ENCODE measurements around the gene PRKCA.

The PRKCA gene

GRCh38 chr17:66523378-66524200 lies 221.2 kb downstream of the PRKCA start:
- peak in 1 of 10 donors; percentile 33 for DNase-seq
- intact Hi-C loops (cut with DNase I) = no loop called here

DNA sequence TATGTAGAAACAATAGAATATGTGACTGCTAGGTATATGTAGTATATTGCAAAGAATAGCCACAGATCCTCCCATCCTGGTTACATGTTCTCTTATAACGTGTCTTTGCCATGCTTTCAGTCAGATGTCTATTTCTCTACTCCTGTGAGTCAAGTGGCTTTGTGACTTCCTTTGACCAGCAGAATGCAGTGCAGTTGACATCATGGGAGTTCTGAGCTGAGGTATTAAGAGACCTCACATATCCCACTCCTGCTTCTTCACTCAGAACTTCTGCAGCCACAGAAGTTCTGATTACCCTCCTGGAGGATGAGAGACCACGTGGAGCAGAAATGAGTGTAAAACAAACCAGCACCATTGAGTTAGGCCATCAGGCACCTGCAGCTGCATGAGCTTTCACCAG lies 222.5 kb downstream of the PRKCA start:
- DNase-seq = no peak
- intact Hi-C loops (cut with DNase I) = no loop called here

DNA sequence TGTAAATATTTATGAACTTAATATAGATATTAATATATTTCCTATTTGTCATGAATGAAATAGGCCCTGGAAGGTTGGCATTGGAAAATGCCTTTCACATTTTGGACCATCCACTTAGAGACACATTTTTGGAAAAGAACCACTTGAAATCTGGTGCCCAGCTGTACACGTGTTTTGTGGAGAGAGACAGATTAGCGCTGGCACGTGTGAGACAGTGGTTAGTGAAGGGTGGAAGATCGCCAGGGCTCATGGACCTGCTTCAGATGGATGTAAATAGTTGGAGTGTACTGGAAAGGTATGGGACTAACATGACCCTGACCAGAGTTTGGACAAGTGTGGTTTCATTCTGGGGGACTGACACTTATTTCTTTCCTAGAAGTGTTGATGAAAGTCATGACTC lies 222.9 kb downstream of the PRKCA start:
- intact Hi-C loops (cut with DNase I) = no loop called here
- DNase-seq = no peak

DNA sequence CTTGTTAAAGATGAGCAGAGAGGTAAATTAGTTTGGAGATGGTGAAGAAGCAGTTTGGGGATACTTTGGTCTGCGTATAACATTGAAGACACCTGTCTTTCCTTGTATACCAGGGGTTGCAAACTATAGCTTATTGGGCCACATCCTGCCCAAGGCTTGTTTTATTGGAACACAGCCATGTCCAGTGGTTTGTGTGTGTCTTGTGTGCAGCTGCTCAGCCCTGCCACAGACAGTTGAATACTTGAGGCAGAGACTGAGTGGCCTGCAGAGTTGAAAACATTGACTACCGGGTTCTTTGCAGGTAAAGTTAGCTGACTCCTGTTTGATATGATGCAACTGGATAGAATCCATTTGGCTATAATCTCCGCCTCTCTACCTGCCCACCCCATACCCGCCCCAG lies 224.4 kb downstream of the PRKCA start:
- DNase-seq = peak in 1 of 10 donors; percentile 38
- intact Hi-C loops (cut with DNase I) = no loop called here

- intact Hi-C loops (cut with DNase I) = no loop called here
These were observed 224.9 kb downstream of the PRKCA start for GRCh38 chr17:66527335-66527734.

DNA sequence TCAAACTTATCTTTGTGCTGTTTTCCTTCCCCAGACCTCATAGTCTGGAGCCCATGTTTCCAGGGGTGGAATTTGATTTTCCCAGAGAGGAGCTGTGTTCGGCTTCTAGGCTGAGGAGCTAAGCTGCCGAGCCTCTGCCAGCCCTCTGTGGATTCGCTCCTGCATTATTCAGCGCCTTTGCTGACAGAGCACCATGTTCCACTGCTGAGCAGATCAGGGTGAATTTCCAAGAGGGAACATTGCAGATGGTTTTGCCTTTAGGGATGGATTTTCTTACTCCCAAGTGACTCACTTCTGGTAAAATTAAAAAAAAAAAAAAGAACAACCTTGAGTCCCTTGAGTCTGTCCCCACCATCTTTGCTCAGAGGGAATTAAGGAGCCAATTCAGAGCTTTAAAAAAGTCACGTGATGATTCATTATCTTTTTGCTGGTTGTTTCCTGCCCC lies 229.5 kb downstream of the PRKCA start:
- DNase-seq = peak in 6 of 10 donors; percentile 42 to 94 (median 80)
- intact Hi-C loops (cut with DNase I) = no loop called here

More at GRCh38 chr17:66527335-66527734, 224.9 kb downstream of the PRKCA start:
- peak in 6 of 10 donors; percentile 52 to 95 (median 61) for DNase-seq

DNA sequence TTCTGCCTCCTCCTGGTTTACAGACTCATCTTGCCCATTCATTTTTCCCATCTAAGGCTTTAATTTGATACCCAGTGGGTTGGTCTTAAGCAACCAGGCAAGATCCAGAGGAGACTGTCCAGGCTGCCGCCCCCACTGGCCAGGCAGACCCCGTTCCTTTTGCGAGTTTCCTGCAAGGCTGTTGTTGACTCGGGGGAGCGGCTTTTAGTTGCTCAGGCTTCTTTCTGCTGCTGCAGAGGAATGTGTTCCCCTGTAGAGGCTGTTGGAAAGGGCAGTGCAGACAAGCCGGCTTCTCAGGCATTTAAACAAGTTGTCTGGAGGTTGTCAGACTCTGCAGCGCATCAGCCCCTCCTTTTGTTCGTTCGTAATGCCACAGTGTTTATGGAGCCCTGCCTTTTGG lies 231.2 kb downstream of the PRKCA start:
- DNase-seq = peak in 6 of 10 donors; percentile 26 to 88 (median 42)
- intact Hi-C loops (cut with DNase I) = no loop called here

DNA sequence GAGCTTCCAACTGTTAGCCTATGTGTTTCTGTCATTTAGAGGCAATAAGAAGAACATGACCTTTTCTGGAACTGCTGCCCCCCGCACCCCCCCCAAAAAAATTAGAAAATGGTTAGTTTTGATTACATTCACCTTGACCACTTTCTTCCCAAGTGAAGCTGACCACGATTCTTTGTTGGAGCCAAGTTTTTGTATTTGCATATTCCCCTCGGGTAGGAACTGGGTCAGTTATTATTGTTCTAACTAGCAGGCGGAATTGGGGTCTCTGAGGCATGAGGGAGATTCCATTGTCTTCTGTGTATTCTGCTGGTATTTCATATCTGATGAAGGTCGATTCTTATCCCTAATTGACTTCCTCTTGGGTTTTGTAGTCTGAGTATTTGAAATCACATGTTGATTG lies 231.6 kb downstream of the PRKCA start:
- intact Hi-C loops (cut with DNase I) = no loop called here
- no peak for DNase-seq

DNA sequence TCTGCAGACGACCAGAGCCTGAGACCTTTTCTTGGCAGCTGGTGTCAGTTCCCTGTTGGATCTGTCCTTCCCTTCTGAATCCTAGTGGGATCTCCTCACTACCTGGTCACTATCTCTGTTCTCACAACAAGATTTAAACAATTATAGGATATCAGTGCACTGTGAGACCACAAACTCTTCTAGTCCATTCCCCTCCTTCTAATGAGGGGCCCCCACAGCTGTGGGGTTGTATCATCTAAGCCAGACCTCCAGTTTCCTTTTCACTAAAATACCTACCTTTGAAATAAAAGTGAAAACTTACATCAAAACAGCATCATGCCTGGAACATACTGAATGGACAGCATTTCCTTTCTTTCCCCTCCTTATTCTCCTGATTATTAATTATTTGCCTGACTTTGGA lies 233.2 kb downstream of the PRKCA start:
- intact Hi-C loops (cut with DNase I) = no loop called here
- no peak for DNase-seq

DNA sequence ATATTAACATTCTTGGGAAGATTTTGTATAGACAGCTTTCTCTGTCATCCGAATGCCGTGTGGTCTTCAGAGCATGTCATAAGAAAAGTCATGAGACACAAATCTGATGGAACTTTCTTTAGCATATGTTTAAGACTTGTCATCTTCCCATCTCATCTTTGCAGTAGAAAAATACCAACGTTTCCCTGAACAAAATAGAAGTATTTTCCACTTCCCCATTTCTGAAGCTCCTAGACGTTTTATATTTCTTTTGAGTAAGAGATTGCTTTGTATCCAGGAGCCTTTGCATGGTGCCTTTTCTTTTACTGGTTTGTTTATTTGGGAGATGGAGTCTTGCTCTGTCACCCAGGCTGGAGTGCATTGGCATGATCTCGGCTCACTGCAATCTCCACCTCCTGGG lies 235.1 kb downstream of the PRKCA start:
- no peak for DNase-seq
- intact Hi-C loops (cut with DNase I) = no loop called here

DNA sequence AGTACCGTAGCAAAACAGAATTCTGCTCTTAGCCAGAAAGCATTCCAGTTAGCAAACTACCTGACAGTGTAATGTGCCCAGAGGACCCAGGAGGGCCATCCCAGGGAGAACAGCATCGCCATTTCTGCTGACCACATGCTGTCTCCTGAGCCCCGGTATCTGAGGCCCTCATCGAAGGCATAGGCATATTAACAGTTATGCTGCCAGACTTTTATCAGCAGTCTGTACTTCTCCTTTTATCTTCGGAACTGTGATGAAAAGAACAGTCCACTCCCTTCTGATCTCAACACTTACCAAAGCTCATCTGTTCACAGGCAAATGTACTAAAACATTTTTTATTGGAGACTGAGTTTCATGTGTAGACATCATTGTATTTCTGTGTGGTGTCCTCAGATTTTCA lies 236.4 kb downstream of the PRKCA start:
- intact Hi-C loops (cut with DNase I) = no loop called here
- no peak for DNase-seq

GRCh38 chr17:66540131-66540781 lies 237.8 kb downstream of the PRKCA start:
- peak; percentile 74 to 97 (median 86) for DNase-seq

GRCh38 chr17:66541461-66542128 lies 239.2 kb downstream of the PRKCA start:
- peak in 4 of 10 donors; percentile 33 to 89 (median 64) for DNase-seq

More at GRCh38 chr17:66540131-66540781, 237.8 kb downstream of the PRKCA start:
- intact Hi-C loops (cut with DNase I) = loop anchor here (2.0 kb wide), 1 partner anchor 237 kb away; the partner anchor contains the start of gene PRKCA

DNA sequence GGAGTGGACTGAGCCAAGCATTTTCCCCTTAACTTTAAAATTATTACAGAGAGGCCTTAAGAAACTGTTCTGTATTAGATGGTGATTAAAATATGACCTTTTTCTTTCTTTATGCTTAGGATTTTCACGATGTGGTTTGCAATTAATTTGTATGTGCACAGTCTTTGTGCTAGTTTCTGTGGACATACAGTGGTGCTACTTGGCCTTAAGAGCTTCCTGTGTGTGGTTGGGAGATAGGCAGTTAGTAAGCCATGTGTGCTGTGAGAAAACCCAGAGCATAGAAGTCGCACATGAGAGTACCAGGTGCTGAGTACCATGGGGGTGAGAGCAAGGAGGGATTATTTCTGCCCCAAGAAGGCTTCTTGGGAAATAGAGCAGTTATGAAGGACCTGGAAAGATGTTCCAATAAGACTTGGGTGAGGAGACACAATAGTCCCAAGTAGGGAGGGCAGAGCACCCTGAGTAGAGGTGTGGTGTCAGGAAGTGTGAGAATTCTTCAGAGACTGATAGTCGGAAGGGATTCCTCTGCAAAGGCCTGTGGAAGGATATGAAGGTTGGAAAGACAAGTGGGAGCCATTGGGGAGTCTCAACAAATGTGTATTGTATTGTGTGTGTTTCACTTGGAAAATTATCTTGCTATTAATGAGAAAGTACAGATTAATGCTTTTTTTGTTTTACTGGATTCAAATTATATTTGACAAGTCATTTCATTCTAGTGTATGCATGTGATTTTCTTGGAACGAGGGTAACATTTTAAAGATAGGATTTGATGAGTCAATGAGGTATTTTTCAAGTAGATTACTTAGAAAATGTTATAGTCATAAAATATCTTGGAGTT lies 239.9 kb downstream of the PRKCA start:
- no peak for DNase-seq
- intact Hi-C loops (cut with DNase I) = no loop called here

More at GRCh38 chr17:66541461-66542128, 239.2 kb downstream of the PRKCA start:
- intact Hi-C loops (cut with DNase I) = loop anchor here (2.0 kb wide), 1 partner anchor 239 kb away; the partner anchor contains the start of gene PRKCA

DNA sequence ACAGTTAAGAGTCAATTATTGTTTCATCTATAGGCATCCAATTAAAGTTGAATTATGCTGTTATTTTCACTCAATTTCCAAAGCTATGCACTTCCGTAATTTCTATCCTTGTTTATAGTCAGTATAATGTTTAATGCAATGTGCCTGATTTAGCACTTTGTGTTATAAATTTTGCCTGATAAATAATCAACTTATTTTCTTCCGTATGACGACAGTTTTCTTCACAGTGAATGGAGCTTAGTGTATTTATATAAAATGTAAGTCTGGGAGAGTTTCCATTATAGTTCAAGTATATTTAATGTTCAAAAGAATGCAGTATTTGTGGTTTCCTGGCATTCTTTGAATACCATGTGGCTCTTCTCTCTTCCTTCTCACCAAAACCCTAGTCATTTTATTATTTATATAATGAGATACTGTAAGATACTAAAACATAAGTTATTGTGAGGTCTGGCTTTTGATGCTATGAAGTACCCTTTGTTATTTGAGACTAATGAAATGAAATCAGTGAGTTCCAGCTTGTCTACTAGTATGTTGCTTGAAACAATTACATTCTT lies 240.6 kb downstream of the PRKCA start:
- DNase-seq = no peak
- intact Hi-C loops (cut with DNase I) = no loop called here

GRCh38 chr17:66543526-66543925 lies 241.1 kb downstream of the PRKCA start:
- intact Hi-C loops (cut with DNase I) = no loop called here
- no peak for DNase-seq

DNA sequence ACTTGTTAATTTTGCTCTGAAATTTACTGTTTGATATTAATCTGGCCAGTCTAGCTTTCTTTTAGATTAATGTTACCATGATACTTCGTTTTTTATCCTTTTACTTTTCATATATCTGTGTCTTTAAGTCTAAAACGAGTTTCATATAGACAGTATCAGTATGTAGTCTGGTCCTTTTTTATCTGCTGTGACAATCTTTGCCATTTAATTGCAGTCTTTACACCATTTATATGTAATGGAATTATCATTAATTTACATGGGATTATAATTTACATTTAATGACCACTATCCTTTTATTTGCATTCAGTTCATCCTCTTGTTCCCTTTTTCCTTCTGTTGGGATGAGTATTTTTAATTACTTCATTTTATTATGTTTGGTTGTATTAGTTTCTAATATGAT lies 243.5 kb downstream of the PRKCA start:
- intact Hi-C loops (cut with DNase I) = no loop called here
- DNase-seq = no peak

- no peak for DNase-seq
- intact Hi-C loops (cut with DNase I) = no loop called here
These were observed 244.9 kb downstream of the PRKCA start for GRCh38 chr17:66547151-66547865.

GRCh38 chr17:66548158-66548557 lies 245.7 kb downstream of the PRKCA start:
- intact Hi-C loops (cut with DNase I) = no loop called here
- no peak for DNase-seq
